Femur (tissue), 1 donor: Measurements from ENCODE around the gene PCMT1.
A peak's percentile ranks its signal among the peaks of the same experiment; 100 is the strongest.
"Not testable (repeated sequence)": the region's sequence is repeated elsewhere in the genome, so short reads cannot be mapped to it uniquely, and the experiment has no call there.

Experiments
- DNase-seq: peaks from one replicate; pipeline ENCODE4 v3.0.0-alpha.2; 2017

The PCMT1 gene

DNA sequence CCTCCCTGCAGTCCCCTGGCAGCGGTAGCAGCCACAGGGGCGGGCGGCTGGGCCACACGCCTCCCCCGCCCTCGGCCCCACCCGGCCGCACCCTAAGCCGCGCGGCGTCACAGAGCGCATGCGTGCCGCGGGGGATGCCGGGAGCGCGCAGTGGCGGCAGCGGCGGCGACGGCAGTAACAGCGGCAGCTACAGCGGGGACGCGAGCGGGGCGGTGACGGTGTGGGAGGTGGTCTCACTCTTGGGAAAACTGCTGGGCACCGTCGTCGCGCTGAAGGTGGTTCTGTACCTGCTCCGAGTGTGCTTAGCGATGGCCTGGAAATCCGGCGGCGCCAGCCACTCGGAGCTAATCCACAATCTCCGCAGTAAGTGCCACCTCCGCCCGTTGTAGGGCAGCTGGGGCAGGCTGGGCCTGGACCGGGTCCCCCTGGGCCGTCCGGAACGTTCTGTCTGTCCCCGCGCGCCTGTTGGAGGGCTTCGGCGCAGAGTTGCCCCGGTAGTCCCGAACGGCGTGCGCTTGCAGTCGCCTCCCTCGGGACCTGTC lies at the start of gene PCMT1:
Gene PCMT1 (plus strand): TSS at position 148 of the 542 bp plus-strand sequence. CDS start 161 bp downstream, at position 309.
- peak; percentile 94 for DNase-seq

DNA sequence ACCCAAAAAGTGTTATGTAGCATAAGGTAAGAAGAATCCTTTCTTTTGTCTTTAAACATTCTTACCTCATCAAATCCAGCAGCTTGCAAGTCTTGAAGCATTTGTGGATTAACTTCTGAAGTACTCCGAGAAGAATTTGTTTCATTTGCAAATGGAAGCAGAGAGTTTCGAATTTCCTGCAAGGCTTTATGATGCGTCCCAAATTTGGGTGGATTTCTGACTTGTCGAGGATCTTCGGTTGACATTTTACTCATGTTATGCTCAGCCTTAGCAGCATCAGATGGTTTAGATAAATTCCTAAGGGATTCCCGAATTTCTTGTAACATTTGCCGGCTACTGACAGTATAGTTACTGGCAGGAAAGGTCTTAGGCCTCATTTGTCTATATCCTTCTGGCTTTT lies 47.8 kb upstream of the PCMT1 start:
- DNase-seq = no peak

DNA sequence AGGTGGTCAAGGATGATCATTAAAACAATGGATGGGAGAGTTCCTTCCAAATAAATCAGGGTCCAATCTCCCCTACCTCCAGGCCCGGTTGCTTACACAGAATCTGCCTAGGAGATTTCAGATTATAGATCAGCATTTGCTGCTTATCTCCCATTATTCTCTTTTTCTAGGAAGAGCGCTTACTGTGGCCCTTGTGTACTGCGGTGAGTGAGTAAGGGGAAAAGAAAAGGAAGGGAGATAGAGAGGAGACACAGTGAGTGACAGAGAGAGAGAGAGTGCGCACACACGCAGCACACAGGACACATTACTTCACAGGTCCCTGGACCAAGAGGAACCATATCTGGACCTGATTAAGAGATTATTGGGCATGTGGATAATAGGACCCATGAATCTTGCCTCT lies 37.8 kb upstream of the PCMT1 start:
- no peak for DNase-seq

DNA sequence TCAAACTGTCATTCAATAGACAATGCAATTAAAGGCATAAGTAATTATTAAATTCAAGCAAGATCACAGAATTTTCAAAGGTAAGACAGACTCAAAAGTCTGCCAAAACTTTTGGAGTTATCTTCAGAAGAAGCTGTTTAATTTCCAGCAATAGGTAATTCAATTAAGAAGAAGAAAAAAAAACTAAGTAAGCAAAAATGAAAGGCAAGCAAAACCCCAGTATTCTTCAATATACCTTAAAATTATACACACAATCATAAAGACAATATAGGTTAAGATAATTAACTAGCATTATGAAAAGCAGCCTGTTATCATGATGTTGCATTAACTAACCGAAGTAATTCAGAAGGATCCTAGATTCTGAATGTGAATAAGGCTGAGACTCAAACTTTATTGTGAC lies 35.1 kb upstream of the PCMT1 start:
- DNase-seq = no peak

DNA sequence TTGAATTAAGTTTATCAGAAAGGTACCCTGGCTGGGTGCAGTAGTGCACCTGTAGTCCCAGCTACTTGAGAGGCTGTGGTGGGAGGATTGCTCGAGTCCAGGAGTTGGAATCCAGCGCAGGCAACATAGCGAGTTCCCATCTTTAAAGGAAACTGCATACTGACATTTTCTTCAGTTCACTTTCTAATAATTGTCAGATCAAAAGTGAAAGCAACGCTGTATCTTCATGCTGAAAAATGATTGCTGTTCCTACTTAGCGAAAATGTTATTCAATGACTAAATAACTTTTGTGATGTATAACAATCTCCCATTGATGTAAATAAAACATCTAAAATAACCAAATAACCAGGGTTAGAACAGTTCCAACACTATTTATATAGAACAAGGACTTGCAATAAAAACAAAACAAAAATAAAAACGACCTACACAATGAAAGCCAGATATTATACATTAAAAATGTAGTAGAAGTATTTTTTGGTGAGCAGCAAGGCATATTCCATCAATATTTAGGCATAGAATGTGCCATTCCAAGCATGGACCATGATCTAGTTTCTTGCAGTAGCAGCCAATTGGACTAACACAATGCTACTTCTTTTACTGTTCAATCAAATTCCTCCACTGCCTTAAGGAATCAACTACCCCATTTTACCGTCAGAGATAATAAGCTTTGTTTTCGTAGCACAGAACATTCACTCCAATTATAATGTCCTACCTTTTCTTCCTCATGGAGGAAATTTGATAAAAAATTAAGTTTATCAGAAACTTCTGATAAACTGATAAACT lies 33.2 kb upstream of the PCMT1 start:
- no peak for DNase-seq

DNA sequence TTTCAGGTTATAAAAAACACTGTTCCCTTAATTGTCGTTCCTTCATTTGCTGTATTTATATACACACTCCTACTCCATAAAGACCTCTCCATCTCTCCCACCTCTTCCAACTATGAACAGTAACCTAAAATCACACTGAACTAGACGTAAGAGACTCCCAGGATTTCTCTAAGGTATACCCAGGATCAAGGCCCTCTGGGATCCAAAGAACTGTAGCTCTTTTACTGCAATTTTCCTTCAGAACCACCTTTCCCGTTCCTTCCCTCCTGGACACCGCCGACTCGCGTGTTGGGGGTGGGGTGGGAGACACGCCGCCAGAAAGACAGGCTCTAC lies 32.3 kb upstream of the PCMT1 start:
- DNase-seq = no peak

DNA sequence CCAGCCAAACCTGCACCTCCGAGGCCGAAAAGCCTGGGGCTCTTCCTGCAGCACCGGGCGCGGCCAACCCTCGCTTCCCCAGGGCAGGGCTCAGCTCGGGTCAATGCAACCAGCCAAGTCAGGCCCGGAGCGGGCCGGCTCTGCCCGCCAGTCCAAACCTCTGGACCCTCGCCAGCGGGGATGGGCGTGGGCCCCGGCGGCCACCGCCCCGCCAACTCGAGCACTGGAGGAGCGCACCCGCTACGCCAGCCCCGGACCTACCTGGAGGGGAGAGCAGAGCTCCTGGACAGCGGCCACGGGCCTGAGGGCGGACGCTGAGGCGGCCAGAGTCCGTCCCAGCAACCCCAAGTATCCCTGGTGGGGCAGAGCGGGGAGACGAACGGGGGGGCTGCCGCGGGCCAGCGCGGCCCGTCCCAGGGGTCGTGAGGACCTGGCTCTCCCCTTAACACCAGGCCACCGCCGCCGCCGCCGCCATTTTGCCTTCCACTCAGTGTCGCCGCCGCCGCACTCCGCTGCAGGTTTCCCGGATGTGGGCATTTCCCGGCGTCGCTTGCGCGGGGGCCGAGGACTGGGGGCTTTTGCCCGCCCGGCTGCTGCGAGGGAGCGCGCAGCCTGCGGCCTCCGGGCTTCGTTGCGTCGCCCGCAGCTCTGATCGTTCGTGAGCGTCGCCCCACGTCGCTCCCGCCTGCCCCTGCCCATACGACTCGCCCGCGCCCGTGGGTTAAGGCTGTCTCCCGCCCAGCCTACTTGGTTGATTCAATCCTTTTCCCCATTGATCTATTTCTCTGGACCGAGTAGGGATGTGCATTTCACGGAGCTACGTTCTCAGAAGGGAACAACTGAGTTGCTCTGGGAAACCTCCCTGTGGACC lies 31.7 kb upstream of the PCMT1 start, which contains the start of gene LATS1:
Gene LATS1 (minus strand): TSS at position 514 of the 871 bp plus-strand sequence. CDS start 15,975 bp downstream, outside the sequence.
- DNase-seq = peak; percentile 94

DNA sequence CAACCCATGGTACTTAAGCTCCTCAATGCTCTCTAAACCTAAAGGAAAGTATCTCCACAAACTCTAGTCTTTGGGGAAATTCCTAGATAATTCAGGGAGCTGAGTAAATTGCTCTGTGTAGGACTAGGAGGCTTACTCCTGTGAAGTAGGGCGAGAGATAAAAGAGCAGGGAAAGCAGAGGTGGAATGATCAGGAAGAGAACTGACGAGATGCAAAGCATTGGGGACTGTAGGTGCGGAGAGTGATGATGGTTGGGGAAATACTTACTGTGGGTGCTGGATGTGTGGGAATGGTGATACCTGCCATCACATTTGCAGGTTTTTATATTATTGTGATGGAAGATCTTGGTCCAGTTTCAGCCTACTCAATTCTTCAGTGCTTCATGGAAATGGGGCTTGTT lies 30.0 kb upstream of the PCMT1 start:
- no peak for DNase-seq

DNA sequence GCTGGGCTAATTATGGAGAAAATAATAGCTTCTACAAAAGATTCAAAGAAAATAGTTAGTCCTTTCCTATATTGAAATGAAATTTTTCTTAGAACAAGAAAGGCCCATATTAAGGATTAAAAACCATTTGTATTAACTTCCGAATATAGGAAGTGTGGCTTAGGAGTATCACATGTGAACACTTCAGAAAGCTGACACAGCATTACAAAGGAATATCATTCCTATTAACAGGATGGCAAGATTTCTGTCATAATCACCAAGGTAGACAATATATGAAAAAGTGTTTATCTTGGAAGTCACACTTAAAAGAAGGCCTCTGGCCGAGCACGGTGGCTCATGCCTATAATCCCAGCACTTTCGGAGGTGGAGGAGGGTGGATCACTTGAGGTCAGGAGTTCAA lies 26.3 kb upstream of the PCMT1 start:
- no peak for DNase-seq

DNA sequence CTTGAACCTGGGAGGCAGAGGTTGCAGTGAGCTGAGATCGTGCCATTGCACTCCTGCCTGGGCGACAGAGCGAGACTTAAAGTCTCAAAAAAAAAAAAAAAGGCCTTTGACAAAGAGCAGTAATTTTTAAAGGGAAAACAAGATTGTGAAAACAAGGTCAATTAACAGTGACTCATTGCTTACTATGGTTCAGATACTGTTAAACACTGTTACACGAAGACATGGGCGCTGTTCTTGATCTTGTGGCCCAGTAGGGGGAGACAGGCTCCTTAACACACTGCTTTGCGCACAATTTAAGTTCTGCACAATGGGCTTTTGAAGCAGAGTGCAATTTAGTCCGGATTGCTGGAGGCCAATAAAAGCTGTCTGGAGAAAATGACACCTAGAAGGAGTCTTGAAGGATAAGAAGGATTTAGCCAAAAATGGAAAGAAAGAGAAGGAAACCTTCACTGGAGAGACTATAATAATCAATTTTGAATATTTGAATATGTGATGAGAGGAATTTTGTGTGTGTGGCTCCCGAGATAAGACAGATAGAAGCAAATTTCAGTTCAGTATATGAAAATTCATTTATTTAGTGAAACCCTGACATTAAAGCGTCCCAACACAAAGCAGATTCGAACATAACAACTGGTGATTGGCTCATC lies 25.6 kb upstream of the PCMT1 start:
- peak; percentile 26 for DNase-seq

DNA sequence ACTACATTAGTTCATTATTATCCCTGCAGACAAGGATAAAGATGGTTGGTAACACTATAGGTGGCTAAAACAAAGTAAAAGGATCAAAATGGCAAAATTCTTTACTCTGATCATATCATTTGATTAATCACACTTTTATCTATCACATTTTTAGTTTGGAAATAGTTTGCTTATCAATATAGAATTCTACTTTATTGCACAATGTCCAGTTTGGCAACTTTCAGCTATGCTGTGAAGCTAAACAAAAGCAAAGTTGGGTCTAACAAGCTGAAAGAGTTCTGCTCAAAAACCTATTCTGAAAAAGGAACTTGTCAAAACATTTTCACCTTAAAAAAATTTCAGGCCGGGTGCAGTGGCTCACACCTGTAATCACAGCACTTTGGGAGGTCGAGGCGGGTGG lies 23.8 kb upstream of the PCMT1 start:
- no peak for DNase-seq

DNA sequence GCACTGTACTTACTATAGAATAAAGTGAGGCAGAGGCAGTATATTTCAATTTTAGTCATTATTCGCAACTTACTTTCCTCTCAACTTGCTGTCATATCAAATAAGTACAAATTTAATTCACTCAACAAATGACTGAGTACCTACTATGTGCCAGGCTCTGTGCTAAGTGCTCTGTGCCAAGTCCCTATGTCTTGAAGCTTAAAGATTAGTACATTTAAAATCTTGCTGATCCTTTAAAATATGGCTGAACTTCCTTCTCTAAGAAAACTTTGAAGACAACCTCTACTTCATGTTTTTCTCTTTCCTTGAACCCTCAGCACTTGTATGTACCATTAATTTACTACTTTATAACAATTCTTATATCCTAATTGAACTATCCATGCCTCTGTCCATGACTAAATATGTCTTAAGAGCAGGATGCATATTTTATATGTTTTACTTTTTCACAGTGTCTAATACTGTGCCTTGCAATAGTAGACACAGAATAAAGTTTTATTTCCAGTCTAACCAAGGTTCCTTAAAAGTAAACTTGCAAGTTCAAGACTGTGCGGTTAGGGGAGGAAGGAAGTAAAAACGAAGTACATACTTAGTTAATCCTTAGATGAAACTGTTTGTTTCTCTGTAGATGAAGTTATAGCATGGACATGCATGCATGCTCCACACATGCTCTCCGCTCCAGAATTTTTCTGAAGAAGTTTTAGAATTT lies 21.6 kb upstream of the PCMT1 start:
- DNase-seq = no peak

DNA sequence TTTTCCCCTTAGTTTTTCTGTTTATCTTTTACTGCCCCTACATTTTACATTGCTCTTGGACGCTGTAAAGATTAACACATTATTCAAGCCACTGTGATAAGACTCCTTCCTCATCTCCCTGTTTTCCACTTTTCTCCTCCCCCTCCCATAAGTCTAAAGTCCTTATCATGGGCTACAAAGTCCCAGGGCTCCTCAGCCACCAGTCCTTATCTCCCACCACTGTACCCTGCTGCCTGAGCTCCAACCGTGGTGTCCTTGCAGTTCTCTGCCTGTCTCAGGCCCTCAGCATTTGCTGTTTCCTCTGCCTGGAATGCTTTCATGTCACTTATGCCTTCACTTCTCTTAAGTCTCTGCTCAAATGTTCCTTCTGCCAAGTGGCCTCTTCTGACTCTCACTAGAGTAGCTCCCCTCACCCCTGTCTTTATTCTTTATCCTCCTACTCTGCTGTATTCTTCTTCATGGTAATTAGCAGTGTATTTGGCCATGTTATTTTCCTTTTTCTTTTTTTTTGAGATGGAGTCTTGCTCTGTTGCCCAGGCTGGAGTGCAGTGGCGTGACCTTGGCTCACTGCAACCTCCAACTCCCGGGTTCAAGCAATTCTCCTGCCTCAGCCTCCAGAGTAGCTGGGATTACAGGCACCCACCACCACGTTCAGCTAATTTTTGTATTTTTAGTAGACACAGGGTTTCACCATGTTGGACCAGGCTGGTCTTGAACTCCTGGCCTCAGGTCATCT lies 20.9 kb upstream of the PCMT1 start:
- no peak for DNase-seq

DNA sequence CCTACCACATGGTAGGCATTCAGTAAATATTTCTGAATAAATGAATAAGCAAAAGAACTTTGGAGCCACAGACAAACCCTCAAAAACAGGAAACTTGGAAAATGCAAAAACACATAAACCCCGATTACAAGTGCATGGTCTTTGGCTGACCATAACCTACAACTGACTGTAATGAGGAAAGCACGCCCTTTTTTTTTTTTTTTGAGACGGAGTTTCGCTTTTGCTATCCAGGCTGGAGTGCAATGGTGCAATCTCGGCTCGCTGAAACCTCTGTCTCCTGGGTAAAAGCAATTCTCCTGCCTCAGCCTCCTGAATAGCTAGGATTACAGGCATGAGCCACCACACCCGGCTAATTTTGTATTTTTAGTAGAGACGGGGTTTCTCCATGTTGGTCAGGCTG lies 19.7 kb upstream of the PCMT1 start:
- DNase-seq = no peak

DNA sequence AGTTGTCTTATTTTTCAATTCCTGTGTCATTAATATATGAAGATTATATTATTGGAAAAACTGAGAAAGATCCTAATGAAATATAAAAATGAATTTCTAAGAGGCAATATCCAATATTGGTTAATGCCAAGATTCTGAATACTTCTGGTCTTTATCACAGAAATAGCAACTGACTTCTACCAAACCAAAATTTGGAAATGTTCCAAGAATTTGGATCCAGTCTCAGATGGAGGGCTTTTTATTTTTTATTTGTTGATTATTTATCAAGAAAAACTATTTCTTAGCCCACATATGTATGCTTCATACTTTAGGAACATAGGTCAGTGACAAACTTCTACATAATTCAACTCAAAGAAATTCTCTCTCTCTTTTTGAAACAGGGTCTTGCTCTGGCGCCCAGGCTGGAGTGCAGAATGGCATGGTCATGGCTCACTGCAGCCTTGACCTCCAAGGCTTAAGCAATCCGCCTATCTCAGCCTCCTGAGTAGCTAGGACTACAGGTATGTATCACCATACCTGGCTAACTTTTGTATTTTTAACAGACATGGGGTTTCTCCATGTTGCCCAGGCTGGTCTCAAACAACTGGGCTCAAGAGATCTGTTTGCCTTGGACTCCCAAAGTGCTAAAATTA lies 16.3 kb upstream of the PCMT1 start:
- DNase-seq = no peak

DNA sequence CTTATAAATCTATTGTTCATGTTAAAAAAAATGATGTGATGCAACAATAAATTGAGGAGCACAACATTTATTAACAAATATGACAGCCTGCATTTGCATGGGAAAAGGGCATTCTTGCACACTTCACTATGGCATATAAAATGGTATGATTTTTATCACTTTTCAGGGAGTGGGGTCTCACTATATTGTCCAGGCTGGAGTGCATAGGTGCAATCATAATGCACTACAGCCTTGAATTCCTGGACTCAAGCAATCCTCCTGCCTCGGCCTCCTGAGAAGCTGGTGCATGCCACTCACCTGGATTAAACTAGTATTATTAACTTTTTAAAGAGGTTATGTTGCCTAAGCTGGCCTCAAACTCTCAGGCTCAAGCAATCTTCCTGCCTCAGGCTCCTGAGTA lies 14.6 kb upstream of the PCMT1 start:
- no peak for DNase-seq

DNA sequence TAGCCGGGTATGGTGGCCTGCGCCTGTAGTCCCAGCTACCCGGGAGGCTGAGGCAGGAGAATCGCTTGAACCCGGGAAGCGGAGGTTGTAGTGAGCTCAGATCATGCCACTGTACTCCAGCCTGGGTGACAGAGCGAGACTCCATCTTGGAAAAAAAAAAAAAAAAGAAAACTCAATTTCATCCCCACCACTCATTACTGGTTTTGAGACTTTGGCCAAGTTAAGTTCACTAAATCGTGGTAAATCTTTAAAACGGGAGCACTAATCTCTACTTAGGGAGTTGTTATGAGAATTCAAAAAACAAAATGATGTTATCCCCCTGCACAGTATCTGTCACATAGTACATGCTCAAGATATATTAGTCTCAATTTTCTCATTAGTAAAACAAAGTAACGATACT lies 4.3 kb upstream of the PCMT1 start:
- not testable (repeated sequence) for DNase-seq

DNA sequence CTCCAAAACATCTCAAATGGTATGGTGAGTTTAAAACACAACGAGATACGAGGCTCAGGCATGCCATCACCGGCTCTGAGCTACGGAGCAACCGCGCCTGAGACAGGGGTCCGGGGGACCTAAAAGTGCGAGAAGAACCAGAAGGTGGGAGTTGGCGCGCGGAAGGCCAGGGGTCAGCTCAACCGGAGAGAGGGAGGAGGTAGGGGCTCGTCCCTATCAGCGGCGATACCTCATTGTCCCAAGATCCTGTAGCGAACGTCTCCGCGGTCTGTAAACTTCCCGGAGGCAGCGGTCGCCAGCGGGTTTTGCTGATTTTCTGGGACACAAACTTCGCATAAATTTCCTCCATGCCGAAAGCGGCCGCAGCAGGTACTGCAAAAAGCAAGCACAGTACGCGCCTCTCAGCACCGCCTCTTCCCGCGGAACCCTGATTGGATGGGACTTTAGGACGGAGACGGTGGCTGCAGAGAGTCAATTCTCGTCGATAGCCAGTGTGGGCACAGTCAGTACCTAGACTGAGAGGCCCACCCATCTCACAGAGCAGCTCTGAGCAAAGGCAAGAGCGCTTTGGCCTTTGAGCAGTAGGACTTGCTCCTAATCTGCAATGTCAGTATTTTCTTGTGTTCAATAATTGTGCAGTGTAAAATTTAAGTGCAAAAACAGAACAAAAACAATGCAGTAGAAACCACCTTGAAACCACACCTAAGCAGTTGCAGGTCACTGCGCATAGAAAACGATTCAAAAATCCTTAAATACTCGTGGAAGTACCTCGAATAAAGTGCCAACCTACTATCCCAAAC lies 3.2 kb upstream of the PCMT1 start, which contains the start of gene NUP43:
Gene NUP43 (minus strand): TSS at position 383 of the 800 bp plus-strand sequence. CDS start 34 bp downstream, at position 349.
- DNase-seq = peak; percentile 95

DNA sequence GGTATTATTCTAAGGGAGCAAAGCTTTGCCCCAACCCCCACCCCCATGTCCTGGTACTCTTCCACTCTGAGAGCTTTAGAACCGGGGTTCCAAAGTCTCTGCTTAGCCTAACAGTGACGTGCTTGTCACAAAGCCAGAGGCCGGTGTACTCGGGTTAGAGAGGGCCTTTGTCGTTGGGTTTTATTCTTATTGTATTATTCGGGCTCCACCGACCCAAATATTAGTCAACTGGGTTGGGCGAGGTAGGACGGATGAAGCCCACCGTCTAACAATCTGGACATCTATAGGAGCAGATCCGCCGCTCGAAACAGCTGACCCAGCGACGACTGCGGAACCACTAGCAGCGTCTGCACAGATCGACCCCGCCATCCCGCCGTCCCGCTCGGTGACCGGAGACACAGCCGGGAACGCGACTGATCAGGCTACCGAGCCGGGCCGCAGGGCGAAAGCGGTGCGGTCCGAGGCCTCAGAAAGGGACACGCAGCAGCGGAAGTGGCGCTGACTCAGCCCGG lies 403 bp upstream of the PCMT1 start:
- not testable (repeated sequence) for DNase-seq

DNA sequence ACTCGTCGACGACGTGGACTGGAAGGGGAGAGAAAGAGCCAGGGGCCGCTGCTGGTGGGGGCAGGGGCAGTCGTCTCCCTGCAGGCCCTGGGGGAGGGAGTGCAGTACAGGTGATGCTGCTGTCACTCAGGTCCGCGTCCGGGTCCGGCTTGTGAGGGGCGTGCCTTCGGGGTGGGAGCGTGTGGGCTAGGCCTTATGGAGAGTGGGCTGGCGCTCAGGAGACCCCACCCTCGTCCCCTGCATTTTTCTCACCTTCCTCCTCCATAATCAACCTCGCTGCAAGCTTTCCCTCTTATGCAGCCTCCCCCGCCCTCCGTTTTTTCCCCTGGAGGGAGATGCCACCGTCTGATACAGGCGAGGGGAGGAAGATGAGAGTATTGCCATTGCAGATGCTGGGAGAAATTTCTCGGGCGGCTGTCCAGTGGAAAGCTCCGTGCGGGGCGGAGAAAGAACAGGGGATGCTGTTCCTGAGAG lies 632 bp downstream of the PCMT1 start:
- peak; percentile 71 for DNase-seq
